WTC11 (cell line): ENCODE measurements around the gene FSHR. TPM values are rescaled to one million over a fixed set of nuclear protein-coding genes. Genes with fewer than 3 reads are reported as not detected.

Source experiments
- ATAC-seq: fragments of 200-7000 bp; cut with Tn5 transposase; 2 replicates; pipeline ENCODE4 v1.10.0; 2021; ENCODE audit warnings: mild to moderate bottlenecking, moderate library complexity
- CTCF ChIA-PET: fragments of 300-600 bp; sonication (Branson Sonifier 250); formaldehyde crosslinking; loops from one replicate; lab custom pipeline; 2021; ENCODE audit warnings: antibody characterized with exemption; lab: Charles Lee
- POLR2A ChIA-PET: fragments of 350-600 bp; sonication (Branson Sonifier 250); formaldehyde crosslinking; loops from one replicate; lab custom pipeline; 2021; ENCODE audit warnings: antibody characterized with exemption; lab: Charles Lee
- DNase-seq: peaks from one replicate; pipeline ENCODE4 v3.0.0; 2021; ENCODE audit warnings: low spot score
- H3K27ac Mint-ChIP-seq: 2 replicates; pipeline ENCODE4 v1.8.0; 2021; ENCODE audit warnings: mixed read lengths
- H3K27me3 Mint-ChIP-seq: 2 replicates; pipeline ENCODE4 v1.8.0; 2021; ENCODE audit warnings: low read depth, mild to moderate bottlenecking, moderate library complexity, mixed read lengths
- H3K36me3 Mint-ChIP-seq: 2 replicates; pipeline ENCODE4 v1.8.0; 2021; ENCODE audit warnings: mixed read lengths
- H3K4me1 Mint-ChIP-seq: 2 replicates; pipeline ENCODE4 v1.8.0; 2022; ENCODE audit warnings: mixed read lengths
- H3K4me3 Mint-ChIP-seq: 2 replicates; pipeline ENCODE4 v1.8.0; 2021; ENCODE audit warnings: mild to moderate bottlenecking, moderate library complexity, mixed read lengths
- H3K9me3 Mint-ChIP-seq: 2 replicates; pipeline ENCODE4 v1.8.0; 2021; ENCODE audit warnings: mixed read lengths
- CBFB ChIP-seq: sonication (generic); formaldehyde crosslinking; IDR thresholded peaks from 2 replicates; pipeline ENCODE4 v1.8.1; 2022; ENCODE audit warnings: mild to moderate bottlenecking, low read depth, missing genetic modification reagents
- E2F5 ChIP-seq: sonication (generic); formaldehyde crosslinking; IDR thresholded peaks from 2 replicates; pipeline ENCODE4 v1.8.1; 2022; ENCODE audit warnings: mild to moderate bottlenecking, moderate library complexity, missing genetic modification reagents
- FOXK1 ChIP-seq: sonication (generic); formaldehyde crosslinking; IDR thresholded peaks from 2 replicates; pipeline ENCODE4 v1.8.0; 2022; ENCODE audit warnings: mild to moderate bottlenecking, moderate library complexity, missing genetic modification reagents
- HMGA2 ChIP-seq: fragments of 250-450 bp; sonication (Bioruptor Pico); IDR thresholded peaks from 2 replicates; pipeline ENCODE4 v1.4.0; 2021; ENCODE audit warnings: mild to moderate bottlenecking, moderate library complexity
- NFYB ChIP-seq: sonication (generic); formaldehyde crosslinking; conservative IDR thresholded peaks from 2 replicates; pipeline ENCODE4 v1.8.0; 2022; ENCODE audit warnings: low read depth, missing genetic modification reagents
- NR1H2 ChIP-seq: sonication (generic); formaldehyde crosslinking; IDR thresholded peaks from 2 replicates; pipeline ENCODE4 v1.9.0; 2021; ENCODE audit warnings: mild to moderate bottlenecking, moderate library complexity, missing genetic modification reagents
- OVOL2 ChIP-seq: fragments of 250-450 bp; sonication (Bioruptor Pico); IDR thresholded peaks from 2 replicates; pipeline ENCODE4 v1.9.0; 2021; ENCODE audit warnings: mild to moderate bottlenecking, borderline replicate concordance
- PRDM15 ChIP-seq: sonication (generic); formaldehyde crosslinking; IDR thresholded peaks from 2 replicates; pipeline ENCODE4 v1.8.0; 2022; ENCODE audit warnings: missing genetic modification reagents
- ZNF532 ChIP-seq: fragments of 250-450 bp; sonication (Bioruptor Pico); IDR thresholded peaks from 2 replicates; pipeline ENCODE4 v1.9.0; 2021; ENCODE audit warnings: mild to moderate bottlenecking, borderline replicate concordance
- total RNA-seq: library from RNA; stranded (reverse); gene quantifications from 3 replicates; pipeline ENCODE4 v1.2.3, GENCODE V29; 2021
- TF ChIP-seq, protein P1 (sequence below): sonication (generic); formaldehyde crosslinking; IDR thresholded peaks from 2 replicates; pipeline ENCODE4 v1.8.1; 2023; ENCODE audit warnings: mild to moderate bottlenecking, missing genetic modification reagents

Gene FSHR
- total RNA-seq, 1 experiment from 2014 or later, result not detected

- no peak overlapping the region for H3K27ac Mint-ChIP-seq
- no peaks in the 10 kb centered on the region for H3K36me3 Mint-ChIP-seq
- peaks cover 13% of the 10 kb centered on the region for H3K4me1 Mint-ChIP-seq
- ChIA-PET POLR2A (no interaction called here), CTCF (no interaction called here)
- TF ChIP-seq E2F5 (CRISPR knock-in tag) (no peak), PRDM15 (CRISPR knock-in tag) (no peak), NFYB (CRISPR knock-in tag) (no peak), ZNF532 (no peak), OVOL2 (CRISPR knock-in tag) (no peak), NR1H2 (CRISPR knock-in tag) (no peak), CBFB (CRISPR knock-in tag) (no peak), FOXK1 (CRISPR knock-in tag) (no peak)
- TF ChIP-seq, protein P1, sequence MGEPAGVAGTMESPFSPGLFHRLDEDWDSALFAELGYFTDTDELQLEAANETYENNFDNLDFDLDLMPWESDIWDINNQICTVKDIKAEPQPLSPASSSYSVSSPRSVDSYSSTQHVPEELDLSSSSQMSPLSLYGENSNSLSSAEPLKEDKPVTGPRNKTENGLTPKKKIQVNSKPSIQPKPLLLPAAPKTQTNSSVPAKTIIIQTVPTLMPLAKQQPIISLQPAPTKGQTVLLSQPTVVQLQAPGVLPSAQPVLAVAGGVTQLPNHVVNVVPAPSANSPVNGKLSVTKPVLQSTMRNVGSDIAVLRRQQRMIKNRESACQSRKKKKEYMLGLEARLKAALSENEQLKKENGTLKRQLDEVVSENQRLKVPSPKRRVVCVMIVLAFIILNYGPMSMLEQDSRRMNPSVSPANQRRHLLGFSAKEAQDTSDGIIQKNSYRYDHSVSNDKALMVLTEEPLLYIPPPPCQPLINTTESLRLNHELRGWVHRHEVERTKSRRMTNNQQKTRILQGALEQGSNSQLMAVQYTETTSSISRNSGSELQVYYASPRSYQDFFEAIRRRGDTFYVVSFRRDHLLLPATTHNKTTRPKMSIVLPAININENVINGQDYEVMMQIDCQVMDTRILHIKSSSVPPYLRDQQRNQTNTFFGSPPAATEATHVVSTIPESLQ, result no peak
- DNase-seq, result no peak
- H3K4me3 Mint-ChIP-seq, result no peak overlapping the region
- H3K9me3 Mint-ChIP-seq, result 0 out of 2 replicates have a peak, but pooled peaks cover 6% of the 10 kb centered on the region
- no peak for ATAC-seq
- no peaks in the 10 kb centered on the region; the same call in 1 of the 2 replicates for H3K27me3 Mint-ChIP-seq
These were observed 221.6 kb downstream of the FSHR start for GRCh38 chr2:48932667-48933066.

DNA sequence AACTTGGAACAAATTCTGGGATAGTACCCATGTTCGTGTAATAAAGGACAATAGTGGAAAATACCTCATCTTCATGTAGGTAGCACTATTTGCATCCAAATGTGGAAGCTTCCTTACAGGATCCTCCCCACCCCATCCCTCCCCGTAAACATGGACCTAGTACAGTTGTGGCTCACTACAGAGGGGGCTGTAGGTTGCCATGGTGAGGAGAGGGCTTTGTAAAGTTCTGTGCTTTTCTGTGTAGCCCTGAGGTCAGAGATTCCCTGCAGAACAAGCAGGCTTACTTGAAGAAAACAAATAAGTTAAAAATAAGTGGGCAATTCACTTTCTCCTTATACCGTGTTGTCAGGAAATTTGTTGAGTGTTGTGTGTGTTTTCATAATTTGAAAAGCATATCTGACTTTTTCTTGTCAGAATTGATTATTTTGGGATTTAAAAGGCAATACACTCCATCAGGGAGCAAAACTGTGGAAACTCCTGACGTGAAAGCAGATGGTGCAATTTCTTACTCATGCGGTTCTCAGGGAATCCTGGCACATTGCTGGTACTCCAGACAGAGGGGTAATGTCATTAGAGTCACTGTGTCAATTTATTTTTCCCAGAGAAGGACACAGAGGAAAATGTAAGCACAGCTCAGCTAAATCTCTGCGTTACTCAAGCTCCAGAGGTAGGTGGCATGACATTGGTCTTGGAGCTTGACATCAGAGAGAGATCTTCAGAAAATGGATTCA, 224.6 kb downstream of the FSHR start:
- DNase-seq (no peak), ATAC-seq (no peak)
- H3K27me3 Mint-ChIP-seq, result no peaks in the 10 kb centered on the region; the same call in 1 of the 2 replicates
- no peak for TF ChIP-seq HMGA2
- ChIA-PET CTCF (no interaction called here), POLR2A (no interaction called here)
- no peak overlapping the region for H3K27ac Mint-ChIP-seq
- H3K4me3 Mint-ChIP-seq, result no peak overlapping the region
- H3K9me3 Mint-ChIP-seq, result peaks cover 8% of the 10 kb centered on the region
- peaks cover 22% of the 10 kb centered on the region for H3K4me1 Mint-ChIP-seq
- 0 out of 2 replicates have a peak, but pooled peaks cover 5% of the 10 kb centered on the region for H3K36me3 Mint-ChIP-seq
